OCI-LY7 (cell line): ENCODE results near the gene RAX. TPM values are rescaled to one million over a fixed set of nuclear protein-coding genes. Genes with fewer than 3 reads are reported as not detected.

Source experiments
- BruUV-seq: library from RNA; stranded (reverse); fragments of 400-500 nt; replicated peaks from 2 replicates; lab custom pipeline; 2021; lab: Mats Ljungman, UMichigan
- CTCF ChIA-PET: fragments of 300-600 bp; sonication (Branson Sonifier 250); formaldehyde crosslinking; loops from one replicate; lab custom pipeline; 2022; ENCODE audit warnings: antibody characterized with exemption; ENCODE audit not compliant: unreplicated experiment; lab: Charles Lee
- POLR2A ChIA-PET: fragments of 300-600 bp; sonication (Branson Sonifier 250); formaldehyde crosslinking; loops from one replicate; lab custom pipeline; 2022; ENCODE audit warnings: antibody characterized with exemption; lab: Charles Lee
- DNase-seq: peaks from one replicate; pipeline ENCODE4 v3.0.0-alpha.2; 2015; ENCODE audit warnings: low spot score
- H2AFZ ChIP-seq: fragments of 200-600 bp; sonication (generic), shearing (Covaris generic); 2 replicates; pipeline ENCODE4 v1.6.1; 2014; ENCODE audit warnings: mild to moderate bottlenecking, antibody characterized with exemption, low read length, moderate library complexity
- H3K27ac ChIP-seq: fragments of 200-600 bp; sonication (generic); 2 replicates; pipeline ENCODE4 v1.5.1; 2014; ENCODE audit warnings: mixed run types, low read depth, mild to moderate bottlenecking, moderate library complexity, low read length, inconsistent platforms; ENCODE audit not compliant: poor library complexity, severe bottlenecking
- H3K36me3 ChIP-seq: fragments of 200-600 bp; sonication (generic); 2 replicates; pipeline ENCODE4 v1.6.1; 2014; ENCODE audit warnings: mild to moderate bottlenecking, antibody characterized with exemption, low read length, moderate library complexity, mixed read lengths; ENCODE audit not compliant: insufficient read depth
- H3K4me1 ChIP-seq: fragments of 200-600 bp; sonication (generic); 2 replicates; pipeline ENCODE4 v1.5.1; 2014; ENCODE audit warnings: mild to moderate bottlenecking, low read length; ENCODE audit not compliant: insufficient read depth, poor library complexity, severe bottlenecking
- H3K4me2 ChIP-seq: fragments of 200-600 bp; sonication (generic); 2 replicates; pipeline ENCODE4 v1.6.1; 2014; ENCODE audit warnings: mild to moderate bottlenecking, low read length
- H3K4me3 ChIP-seq: fragments of 200-600 bp; sonication (generic); 2 replicates; pipeline ENCODE4 v1.5.1; 2014; ENCODE audit warnings: mild to moderate bottlenecking, low read depth, low read length; ENCODE audit not compliant: poor library complexity, severe bottlenecking
- H3K79me2 ChIP-seq: fragments of 200-600 bp; sonication (generic); 2 replicates; pipeline ENCODE4 v1.6.1; 2016; ENCODE audit warnings: low read depth, mild to moderate bottlenecking, low read length, moderate library complexity, mixed read lengths; ENCODE audit not compliant: insufficient read depth
- H3K9me2 ChIP-seq: fragments of 200-600 bp; sonication (generic); 2 replicates; pipeline ENCODE4 v1.6.1; 2016; ENCODE audit warnings: mild to moderate bottlenecking, low read length, mixed read lengths; ENCODE audit not compliant: insufficient read depth
- H3K9me3 ChIP-seq: fragments of 200-600 bp; sonication (generic); 2 replicates; pipeline ENCODE4 v1.6.1; 2014; ENCODE audit warnings: mild to moderate bottlenecking, mixed run types, low read length, mixed read lengths
- H4K20me1 ChIP-seq: fragments of 200-600 bp; sonication (generic); 2 replicates; pipeline ENCODE4 v1.6.1; 2014; ENCODE audit warnings: mild to moderate bottlenecking, antibody characterized with exemption, low read length, moderate library complexity, mixed read lengths; ENCODE audit not compliant: insufficient read depth
- EZH2phosphoT487 ChIP-seq: fragments of 200-600 bp; sonication (generic); IDR thresholded peaks from 2 replicates; pipeline ENCODE4 v1.6.1; 2018; ENCODE audit warnings: low read depth, borderline replicate concordance, mild to moderate bottlenecking, mixed run types, antibody characterized with exemption, low read length, moderate library complexity, mixed read lengths
- intact Hi-C: fragments of 100-400 bp; cut with micrococcal nuclease; formaldehyde crosslinking; loops from one replicate; pipeline ENCODE4 v1.10.0; 2022; ENCODE audit not compliant: unreplicated experiment
- total RNA-seq, 2 experiments: library from RNA; depleted of rRNA in 1 of 2; stranded (reverse); fragments of >200 nt in 1 of 2; shearing (Covaris generic) in 1 of 2; gene quantifications; 2 replicates each; pipeline ENCODE4 v1.2.3, GENCODE V29; 2014 to 2022
- TF ChIP-seq, protein P1 (sequence below): fragments of 200-600 bp; sonication (generic); conservative IDR thresholded peaks from 2 replicates; pipeline ENCODE4 v1.5.1; 2014; ENCODE audit warnings: mild to moderate bottlenecking, antibody characterized with exemption, low read length, moderate library complexity, mixed read lengths

RAX gene
- total RNA-seq, 2 experiments from 2014 or later: not detected

DNA sequence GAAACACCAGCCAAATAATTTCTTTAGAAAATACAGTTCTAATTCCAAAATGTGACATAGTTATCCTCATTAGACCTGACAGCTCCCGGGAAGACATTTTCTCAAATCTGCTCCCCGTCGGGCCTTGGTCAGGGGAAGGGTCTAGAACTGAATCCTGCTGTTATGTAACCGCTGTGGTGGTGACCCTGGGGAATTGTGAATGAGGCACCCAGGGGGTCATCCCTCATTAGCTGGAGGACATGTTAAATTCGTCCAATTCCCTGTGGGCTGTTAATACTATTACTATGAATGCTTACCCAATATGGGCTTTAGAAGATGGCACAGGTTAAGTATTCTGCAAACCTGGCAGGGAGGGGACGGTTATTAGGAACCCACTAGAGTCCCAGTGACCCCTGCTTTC lies 33.4 kb upstream of the RAX start:
- no peaks in the 10 kb centered on the region for H3K9me2 ChIP-seq
- H3K27ac ChIP-seq: no peak overlapping the region
- POLR2A ChIA-PET: no interaction called here
- H3K9me3 ChIP-seq: no peaks in the 10 kb centered on the region
- intact Hi-C loops: no loop called here
- H4K20me1 ChIP-seq: no peaks in the 10 kb centered on the region
- H3K4me3 ChIP-seq: no peak overlapping the region
- H3K36me3 ChIP-seq: no peaks in the 10 kb centered on the region
- no peak overlapping the region for H3K4me2 ChIP-seq
- BruUV-seq: no TSS peak
- TF ChIP-seq, protein P1, sequence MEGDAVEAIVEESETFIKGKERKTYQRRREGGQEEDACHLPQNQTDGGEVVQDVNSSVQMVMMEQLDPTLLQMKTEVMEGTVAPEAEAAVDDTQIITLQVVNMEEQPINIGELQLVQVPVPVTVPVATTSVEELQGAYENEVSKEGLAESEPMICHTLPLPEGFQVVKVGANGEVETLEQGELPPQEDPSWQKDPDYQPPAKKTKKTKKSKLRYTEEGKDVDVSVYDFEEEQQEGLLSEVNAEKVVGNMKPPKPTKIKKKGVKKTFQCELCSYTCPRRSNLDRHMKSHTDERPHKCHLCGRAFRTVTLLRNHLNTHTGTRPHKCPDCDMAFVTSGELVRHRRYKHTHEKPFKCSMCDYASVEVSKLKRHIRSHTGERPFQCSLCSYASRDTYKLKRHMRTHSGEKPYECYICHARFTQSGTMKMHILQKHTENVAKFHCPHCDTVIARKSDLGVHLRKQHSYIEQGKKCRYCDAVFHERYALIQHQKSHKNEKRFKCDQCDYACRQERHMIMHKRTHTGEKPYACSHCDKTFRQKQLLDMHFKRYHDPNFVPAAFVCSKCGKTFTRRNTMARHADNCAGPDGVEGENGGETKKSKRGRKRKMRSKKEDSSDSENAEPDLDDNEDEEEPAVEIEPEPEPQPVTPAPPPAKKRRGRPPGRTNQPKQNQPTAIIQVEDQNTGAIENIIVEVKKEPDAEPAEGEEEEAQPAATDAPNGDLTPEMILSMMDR: no peak
- TF ChIP-seq EZH2phosphoT487: no peak
- no peaks in the 10 kb centered on the region for H3K4me1 ChIP-seq
- no peaks in the 10 kb centered on the region for H3K79me2 ChIP-seq
- DNase-seq: no peak
- CTCF ChIA-PET: no interaction called here
- H2AFZ ChIP-seq: no peak overlapping the region

DNA sequence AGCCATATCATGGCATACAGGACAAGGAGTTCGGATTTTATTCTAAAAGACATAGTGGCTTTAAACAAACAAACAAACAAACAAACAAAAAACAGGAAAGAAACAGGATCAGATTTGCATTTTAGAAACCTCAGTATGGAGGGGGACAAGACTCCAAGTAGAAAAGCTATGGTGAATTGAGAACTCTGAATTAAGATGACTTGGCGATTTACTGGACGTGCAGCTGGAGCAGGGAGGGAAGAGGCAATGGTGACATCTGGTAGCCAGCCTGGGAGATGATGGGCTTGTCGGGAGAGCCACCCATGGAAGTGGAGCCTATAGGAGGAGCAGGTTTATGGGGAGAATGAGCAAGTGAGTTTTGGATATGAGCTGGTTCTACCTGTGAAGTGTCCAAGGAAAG lies 32.0 kb upstream of the RAX start:
- POLR2A ChIA-PET: no interaction called here
- DNase-seq: no peak
- BruUV-seq: no TSS peak
- no peaks in the 10 kb centered on the region for H3K36me3 ChIP-seq
- H2AFZ ChIP-seq: no peak overlapping the region
- intact Hi-C loops: no loop called here
- no peak for TF ChIP-seq EZH2phosphoT487
- TF ChIP-seq, protein P1: no peak
- CTCF ChIA-PET: no interaction called here
- no peaks in the 10 kb centered on the region for H3K9me3 ChIP-seq
- no peak overlapping the region for H3K4me2 ChIP-seq
- no peaks in the 10 kb centered on the region for H3K79me2 ChIP-seq
- no peak overlapping the region for H3K4me3 ChIP-seq
- H3K27ac ChIP-seq: no peak overlapping the region
- H3K4me1 ChIP-seq: no peaks in the 10 kb centered on the region
- no peaks in the 10 kb centered on the region for H4K20me1 ChIP-seq
- H3K9me2 ChIP-seq: no peaks in the 10 kb centered on the region

DNA sequence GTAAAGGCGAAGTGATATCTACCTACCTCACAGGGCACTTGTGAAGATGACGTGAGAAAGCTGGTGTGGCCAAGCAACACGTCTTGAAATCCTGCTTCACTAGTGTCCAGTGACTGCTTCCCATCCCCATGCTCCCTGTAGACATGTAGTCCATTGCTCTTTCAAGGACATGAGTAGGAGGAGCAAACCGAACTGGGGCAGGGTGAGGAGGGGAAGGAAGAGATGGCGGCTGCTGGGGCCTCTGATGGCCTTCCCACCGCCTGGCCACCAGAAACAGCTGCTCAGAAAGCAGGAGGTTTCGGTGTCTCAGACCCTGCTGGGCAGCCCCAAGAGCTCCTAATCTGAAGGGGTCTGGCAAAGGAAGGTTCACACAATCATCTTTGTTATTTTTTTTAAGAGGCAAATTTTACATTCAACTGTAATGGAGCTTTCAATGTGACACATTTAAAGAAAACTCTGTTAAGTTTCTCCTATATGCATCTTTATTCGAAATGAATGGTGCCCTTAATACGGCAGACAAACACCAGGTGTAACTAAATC lies 30.5 kb upstream of the RAX start:
- intact Hi-C loops: no loop called here
- no peaks in the 10 kb centered on the region for H3K4me1 ChIP-seq
- no peaks in the 10 kb centered on the region for H3K9me2 ChIP-seq
- no peaks in the 10 kb centered on the region for H3K9me3 ChIP-seq
- CTCF ChIA-PET: no interaction called here
- no peak for TF ChIP-seq EZH2phosphoT487
- TF ChIP-seq, protein P1: no peak
- H3K4me2 ChIP-seq: no peak overlapping the region
- no peaks in the 10 kb centered on the region for H3K36me3 ChIP-seq
- no peak overlapping the region for H3K27ac ChIP-seq
- no peaks in the 10 kb centered on the region for H4K20me1 ChIP-seq
- H3K4me3 ChIP-seq: no peak overlapping the region
- H3K79me2 ChIP-seq: no peaks in the 10 kb centered on the region
- POLR2A ChIA-PET: interaction anchor here (0.5 kb wide), 1 partner anchor 14 kb away, joined by 4 read pairs; no protein-coding TSS in a partner anchor
- no peak overlapping the region for H2AFZ ChIP-seq
- no TSS peak for BruUV-seq
- DNase-seq: no peak
